OCI-LY3 (cell line): ENCODE measurements around the gene NTN3.

ENCODE experiments used
- EZH2phosphoT487 ChIP-seq: fragments of 200-600 bp; shearing (Covaris generic); IDR thresholded peaks from 2 replicates; pipeline ENCODE4 v1.6.1; 2018; ENCODE audit warnings: antibody characterized with exemption, mixed run types, low read depth
- TF ChIP-seq, protein P1 (sequence below): fragments of 200-600, 300-600 bp; sonication (generic); IDR thresholded peaks from 2 replicates; pipeline ENCODE4 v1.5.1; 2014; ENCODE audit warnings: antibody characterized with exemption, low read length, low read depth

DNA sequence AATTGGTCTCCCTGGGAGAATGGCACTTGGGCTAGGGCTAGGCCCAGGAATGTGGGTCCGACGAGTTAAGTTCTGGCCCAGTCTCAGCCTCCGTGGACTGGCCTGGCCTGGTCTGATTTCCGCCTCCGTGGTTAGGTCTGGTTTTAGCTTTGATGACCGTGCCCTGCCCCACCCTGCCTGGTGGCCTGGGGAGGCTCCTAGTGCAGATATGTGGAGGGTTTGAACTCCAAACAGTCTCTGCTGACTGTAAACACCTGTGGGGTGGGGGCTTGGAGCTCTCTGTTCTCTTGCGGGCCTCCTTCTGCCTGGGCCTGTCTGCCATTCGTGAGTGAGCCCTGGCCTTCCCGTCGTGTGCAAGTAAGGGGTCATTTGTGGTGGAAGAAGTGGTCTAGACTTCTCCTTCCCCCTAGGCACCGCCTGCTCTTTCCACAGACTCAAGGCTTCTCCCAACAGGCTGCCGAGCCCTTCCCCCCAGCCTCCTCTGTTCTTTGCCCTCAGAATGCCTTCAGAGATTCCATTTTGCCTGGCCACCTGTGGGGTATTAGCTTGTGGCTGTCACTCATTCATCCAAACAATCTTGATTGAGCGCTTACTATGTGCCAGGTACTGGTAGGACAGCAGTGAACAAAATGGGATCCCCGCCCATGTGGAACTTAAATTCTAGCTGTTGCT, 44.2 kb downstream of the NTN3 start:
- no peak for TF ChIP-seq EZH2phosphoT487
- TF ChIP-seq, protein P1, sequence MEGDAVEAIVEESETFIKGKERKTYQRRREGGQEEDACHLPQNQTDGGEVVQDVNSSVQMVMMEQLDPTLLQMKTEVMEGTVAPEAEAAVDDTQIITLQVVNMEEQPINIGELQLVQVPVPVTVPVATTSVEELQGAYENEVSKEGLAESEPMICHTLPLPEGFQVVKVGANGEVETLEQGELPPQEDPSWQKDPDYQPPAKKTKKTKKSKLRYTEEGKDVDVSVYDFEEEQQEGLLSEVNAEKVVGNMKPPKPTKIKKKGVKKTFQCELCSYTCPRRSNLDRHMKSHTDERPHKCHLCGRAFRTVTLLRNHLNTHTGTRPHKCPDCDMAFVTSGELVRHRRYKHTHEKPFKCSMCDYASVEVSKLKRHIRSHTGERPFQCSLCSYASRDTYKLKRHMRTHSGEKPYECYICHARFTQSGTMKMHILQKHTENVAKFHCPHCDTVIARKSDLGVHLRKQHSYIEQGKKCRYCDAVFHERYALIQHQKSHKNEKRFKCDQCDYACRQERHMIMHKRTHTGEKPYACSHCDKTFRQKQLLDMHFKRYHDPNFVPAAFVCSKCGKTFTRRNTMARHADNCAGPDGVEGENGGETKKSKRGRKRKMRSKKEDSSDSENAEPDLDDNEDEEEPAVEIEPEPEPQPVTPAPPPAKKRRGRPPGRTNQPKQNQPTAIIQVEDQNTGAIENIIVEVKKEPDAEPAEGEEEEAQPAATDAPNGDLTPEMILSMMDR = no peak
